ENCODE measurements around the gene MGAT5. TPM values are rescaled to one million over a fixed set of nuclear protein-coding genes. Genes with fewer than 3 reads are reported as not detected.

MGAT5 gene
- total RNA-seq, 4 donors from 2014 or later, result 10.3 to 53.2 (median 27.0) TPM

DNA sequence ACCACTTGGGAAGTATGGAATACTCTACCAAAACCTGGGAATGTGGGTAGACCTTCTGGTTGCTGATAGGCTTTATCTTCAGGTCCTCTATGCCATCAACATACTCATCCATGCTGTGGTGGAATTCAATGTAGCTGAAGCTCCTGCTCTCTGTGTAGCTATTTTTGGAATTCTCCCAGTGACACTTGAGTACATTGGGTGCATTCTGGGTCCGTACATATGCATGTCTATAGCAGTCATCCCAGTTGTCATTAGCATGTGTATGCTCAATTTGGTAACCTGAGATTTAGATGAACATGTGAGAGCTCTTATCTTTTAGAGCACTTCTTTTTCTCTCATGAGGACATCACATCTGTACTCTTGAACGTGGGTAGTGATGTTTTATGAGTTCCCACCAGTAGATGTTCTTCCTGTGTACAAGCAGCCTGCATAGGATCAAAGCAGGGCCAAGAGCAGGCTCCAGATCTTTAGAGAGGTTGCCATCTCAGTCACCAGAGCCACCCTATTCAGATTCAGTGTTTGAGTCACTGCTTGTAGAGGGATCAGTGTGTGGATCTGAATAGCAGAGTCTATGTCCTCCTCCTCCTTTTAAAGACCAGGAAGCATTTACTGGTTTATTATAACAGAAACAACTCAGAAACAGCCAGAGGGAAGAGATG, 65.9 kb downstream of the MGAT5 start:
- H3K27ac ChIP-seq, result no peak overlapping the region

DNA sequence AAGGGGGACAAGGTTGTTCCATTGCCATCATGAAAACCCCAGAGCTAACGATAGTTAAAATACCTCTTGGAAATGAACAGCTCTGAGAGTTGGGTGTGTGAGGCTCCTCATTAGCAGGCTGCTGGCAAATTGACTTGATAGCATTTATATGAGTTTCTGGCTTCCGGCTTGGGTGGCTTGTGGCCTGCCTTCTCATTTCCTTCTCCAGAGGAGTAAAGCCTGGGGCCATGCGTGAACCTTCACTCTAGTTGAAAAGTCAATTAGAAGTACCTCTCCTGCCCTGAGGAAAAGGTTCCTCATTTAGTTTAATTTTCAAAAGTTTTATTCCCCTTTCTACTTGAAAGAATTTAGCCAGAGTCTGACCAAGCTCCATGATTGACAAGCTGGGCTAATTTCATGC, 67.1 kb downstream of the MGAT5 start:
- TF ChIP-seq, protein P1, sequence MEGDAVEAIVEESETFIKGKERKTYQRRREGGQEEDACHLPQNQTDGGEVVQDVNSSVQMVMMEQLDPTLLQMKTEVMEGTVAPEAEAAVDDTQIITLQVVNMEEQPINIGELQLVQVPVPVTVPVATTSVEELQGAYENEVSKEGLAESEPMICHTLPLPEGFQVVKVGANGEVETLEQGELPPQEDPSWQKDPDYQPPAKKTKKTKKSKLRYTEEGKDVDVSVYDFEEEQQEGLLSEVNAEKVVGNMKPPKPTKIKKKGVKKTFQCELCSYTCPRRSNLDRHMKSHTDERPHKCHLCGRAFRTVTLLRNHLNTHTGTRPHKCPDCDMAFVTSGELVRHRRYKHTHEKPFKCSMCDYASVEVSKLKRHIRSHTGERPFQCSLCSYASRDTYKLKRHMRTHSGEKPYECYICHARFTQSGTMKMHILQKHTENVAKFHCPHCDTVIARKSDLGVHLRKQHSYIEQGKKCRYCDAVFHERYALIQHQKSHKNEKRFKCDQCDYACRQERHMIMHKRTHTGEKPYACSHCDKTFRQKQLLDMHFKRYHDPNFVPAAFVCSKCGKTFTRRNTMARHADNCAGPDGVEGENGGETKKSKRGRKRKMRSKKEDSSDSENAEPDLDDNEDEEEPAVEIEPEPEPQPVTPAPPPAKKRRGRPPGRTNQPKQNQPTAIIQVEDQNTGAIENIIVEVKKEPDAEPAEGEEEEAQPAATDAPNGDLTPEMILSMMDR (IDR thresholded peaks at IDR 0.05), result no peak
- TF ChIP-seq POLR2A (IDR thresholded peaks at IDR 0.05), result no peak
- Histone ChIP-seq H3K4me3 (no peak overlapping the region), H3K27ac (no peak overlapping the region), H3K27me3 (no peaks in the 10 kb centered on the region), H3K4me1 (no peaks in the 10 kb centered on the region), H3K9me3 (no peaks in the 10 kb centered on the region), H3K36me3 (no peaks in the 10 kb centered on the region)
- intact Hi-C loops (cut with DNase I; ENCODE audit: low total_unique reads), result no loop called here
- no peak for DNase-seq

More for the DNA sequence above, 65.9 kb downstream of the MGAT5 start:
- DNase-seq, result no peak
- H3K36me3 ChIP-seq, result no peaks in the 10 kb centered on the region
- H3K4me3 ChIP-seq, result no peak overlapping the region
- intact Hi-C loops (cut with DNase I; ENCODE audit: low total_unique reads), result no loop called here
- no peaks in the 10 kb centered on the region for H3K4me1 ChIP-seq
- TF ChIP-seq POLR2A (IDR thresholded peaks at IDR 0.05), result no peak
- TF ChIP-seq, protein P1 (IDR thresholded peaks at IDR 0.05), result no peak
- no peaks in the 10 kb centered on the region for H3K9me3 ChIP-seq
- no peaks in the 10 kb centered on the region for H3K27me3 ChIP-seq

DNA sequence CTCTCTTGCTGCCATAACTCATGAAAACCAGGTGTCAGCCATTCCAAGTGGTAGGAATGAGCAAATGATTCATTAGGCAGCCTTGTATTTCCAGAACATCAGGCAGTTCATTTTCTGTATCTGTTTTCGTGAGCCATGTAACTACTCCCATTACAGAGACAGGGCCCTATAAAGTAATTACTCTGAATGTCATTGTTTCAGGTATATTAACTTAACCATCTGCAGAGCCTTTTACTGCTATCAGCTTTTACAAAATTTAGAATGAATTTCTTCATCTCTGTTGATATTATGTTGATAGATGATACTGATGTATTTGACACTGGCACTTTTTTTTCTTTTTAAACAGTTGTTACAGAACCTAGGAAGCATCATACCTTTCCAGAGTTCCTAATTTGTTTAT, 69.9 kb downstream of the MGAT5 start:
- H3K4me3 ChIP-seq, result no peak overlapping the region
- H3K36me3 ChIP-seq, result no peaks in the 10 kb centered on the region
- intact Hi-C loops (cut with DNase I; ENCODE audit: low total_unique reads), result no loop called here
- TF ChIP-seq, protein P1 (IDR thresholded peaks at IDR 0.05), result no peak
- TF ChIP-seq POLR2A (IDR thresholded peaks at IDR 0.05), result no peak
- H3K4me1 ChIP-seq, result no peaks in the 10 kb centered on the region
- H3K27ac ChIP-seq, result no peak overlapping the region
- no peak for DNase-seq
- no peaks in the 10 kb centered on the region for H3K9me3 ChIP-seq
- no peaks in the 10 kb centered on the region for H3K27me3 ChIP-seq

DNA sequence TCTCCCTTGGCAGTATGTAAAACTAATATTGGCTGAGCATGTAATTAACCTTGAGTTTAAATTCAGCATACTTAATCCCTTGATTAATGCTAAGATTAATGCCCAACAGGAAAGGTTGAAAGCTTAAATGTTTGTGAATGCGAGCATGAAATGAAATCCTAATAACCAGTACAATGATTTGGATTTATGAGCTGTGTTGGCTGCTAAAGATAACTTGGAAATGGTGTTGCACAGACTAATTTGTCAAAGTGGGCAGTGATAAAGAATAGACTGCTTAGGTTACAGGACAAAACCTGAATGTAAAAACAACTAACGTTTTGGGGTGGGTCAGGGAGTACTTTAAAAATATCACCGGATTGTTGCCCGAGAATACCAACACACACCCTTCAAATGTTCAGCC, 70.6 kb downstream of the MGAT5 start:
- no peak for DNase-seq
- Histone ChIP-seq H3K4me3 (no peak overlapping the region), H3K9me3 (no peaks in the 10 kb centered on the region), H3K27ac (no peak overlapping the region), H3K36me3 (no peaks in the 10 kb centered on the region), H3K4me1 (no peaks in the 10 kb centered on the region), H3K27me3 (no peaks in the 10 kb centered on the region)
- intact Hi-C loops (cut with DNase I; ENCODE audit: low total_unique reads), result no loop called here
- no peak for TF ChIP-seq POLR2A (IDR thresholded peaks at IDR 0.05)
- TF ChIP-seq, protein P1 (IDR thresholded peaks at IDR 0.05), result no peak

DNA sequence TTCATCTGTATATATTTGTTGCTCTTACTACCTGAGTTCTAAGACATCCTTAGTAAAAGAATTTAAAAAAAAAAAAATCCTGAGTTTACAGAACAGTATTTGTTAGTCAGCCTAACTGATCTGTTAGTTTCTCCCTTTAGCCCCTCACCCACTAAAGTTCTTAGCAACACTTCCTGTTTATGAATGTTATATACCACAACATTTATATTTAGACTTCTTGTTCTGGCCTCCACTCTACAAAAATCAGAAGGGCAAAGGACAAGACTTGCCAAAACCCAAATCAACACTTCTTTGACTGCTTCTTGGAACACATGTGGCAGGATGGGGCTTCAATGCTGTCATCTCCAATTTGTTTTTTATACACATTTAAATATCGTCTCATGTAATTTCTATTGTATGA, 71.1 kb downstream of the MGAT5 start:
- H3K27ac ChIP-seq, result no peak overlapping the region
- intact Hi-C loops (cut with DNase I; ENCODE audit: low total_unique reads), result no loop called here
- no peak for DNase-seq
- no peak overlapping the region for H3K4me3 ChIP-seq
- no peaks in the 10 kb centered on the region for H3K4me1 ChIP-seq
- TF ChIP-seq POLR2A (IDR thresholded peaks at IDR 0.05), result no peak
- TF ChIP-seq, protein P1 (IDR thresholded peaks at IDR 0.05), result no peak
- no peaks in the 10 kb centered on the region for H3K9me3 ChIP-seq
- H3K27me3 ChIP-seq, result no peaks in the 10 kb centered on the region
- H3K36me3 ChIP-seq, result no peaks in the 10 kb centered on the region

All from uterus (tissue), 4 donors.